OCI-LY1 (cell line): ENCODE data around the gene DDX42.
A peak's percentile ranks its signal among the peaks of the same experiment; 100 is the strongest.

Source experiments
- H2AFZ ChIP-seq: fragments of 200-600 bp; sonication (generic), shearing (Covaris generic); 2 replicates; pipeline ENCODE4 v1.6.0; 2014; ENCODE audit warnings: antibody characterized with exemption, mild to moderate bottlenecking, low read length
- H3F3A ChIP-seq: fragments of 200-600 bp; sonication (generic), shearing (Covaris generic); 2 replicates; pipeline ENCODE4 v1.6.0; 2014; ENCODE audit warnings: mild to moderate bottlenecking, antibody characterized with exemption, low read length, moderate library complexity; ENCODE audit not compliant: insufficient read depth
- H3K27ac ChIP-seq: fragments of 200-600 bp; sonication (generic); 2 replicates; pipeline ENCODE4 v1.5.1; 2014; ENCODE audit warnings: low read length, mixed run types, mild to moderate bottlenecking, low read depth; ENCODE audit not compliant: poor library complexity, severe bottlenecking
- H3K27me3 ChIP-seq: fragments of 200-600 bp; sonication (generic); 2 replicates; pipeline ENCODE4 v1.6.0; 2014; ENCODE audit warnings: antibody characterized with exemption, mild to moderate bottlenecking, low read length, moderate library complexity; ENCODE audit not compliant: insufficient read depth
- H3K36me3 ChIP-seq: fragments of 200-600 bp; sonication (generic); 2 replicates; pipeline ENCODE4 v1.6.1; 2014; ENCODE audit warnings: mild to moderate bottlenecking, antibody characterized with exemption, low read length, moderate library complexity, mixed read lengths; ENCODE audit not compliant: insufficient read depth
- H3K4me1 ChIP-seq: fragments of 200-600 bp; sonication (generic); 2 replicates; pipeline ENCODE4 v1.5.1; 2014; ENCODE audit warnings: mild to moderate bottlenecking, low read length, moderate library complexity; ENCODE audit not compliant: insufficient read depth, severe bottlenecking
- H3K4me2 ChIP-seq: fragments of 200-600 bp; sonication (generic), shearing (Covaris generic); 2 replicates; pipeline ENCODE4 v1.6.1; 2014; ENCODE audit warnings: low read length
- H3K4me3 ChIP-seq: fragments of 200-600 bp; sonication (generic); 2 replicates; pipeline ENCODE4 v1.5.1; 2014; ENCODE audit warnings: low read length, low read depth, mild to moderate bottlenecking, mixed read lengths; ENCODE audit not compliant: poor library complexity, severe bottlenecking
- H3K79me2 ChIP-seq: fragments of 200-600 bp; shearing (Covaris generic); 2 replicates; pipeline ENCODE4 v1.6.1; 2016; ENCODE audit warnings: mixed run types, low read length, mixed read lengths; ENCODE audit not compliant: insufficient read depth
- H3K9ac ChIP-seq: fragments of 200-600 bp; sonication (generic), shearing (Covaris generic); 2 replicates; pipeline ENCODE4 v1.6.1; 2014; ENCODE audit warnings: mild to moderate bottlenecking, low read length, mixed read lengths
- H3K9me2 ChIP-seq: fragments of 200-600 bp; sonication (generic), shearing (Covaris generic); 2 replicates; pipeline ENCODE4 v1.6.1; 2014; ENCODE audit warnings: low read depth, mild to moderate bottlenecking, low read length, mixed read lengths
- H3K9me3 ChIP-seq: fragments of 200-600 bp; shearing (Covaris generic); 2 replicates; pipeline ENCODE4 v1.6.1; 2014; ENCODE audit warnings: low read length, mixed read lengths
- H4K20me1 ChIP-seq: fragments of 200-600 bp; sonication (generic), shearing (Covaris generic); 2 replicates; pipeline ENCODE4 v1.6.0; 2016; ENCODE audit warnings: mild to moderate bottlenecking, low read length; ENCODE audit not compliant: insufficient read depth
- CTCF ChIP-seq: fragments of 200-600 bp; sonication (generic), shearing (Covaris generic); IDR thresholded peaks from 2 replicates; pipeline ENCODE4 v1.5.1; 2017; ENCODE audit warnings: mild to moderate bottlenecking, antibody characterized with exemption, low read length, moderate library complexity, mixed read lengths
- EZH2 ChIP-seq: fragments of 200-600 bp; sonication (generic), shearing (Covaris generic); IDR thresholded peaks from 2 replicates; pipeline ENCODE4 v1.8.0; 2017; ENCODE audit warnings: borderline replicate concordance, mixed run types, mild to moderate bottlenecking, antibody characterized with exemption, low read length, moderate library complexity, mixed read lengths

Gene DDX42

GRCh38 chr17:63834431-63835166 is 60.6 kb downstream of the DDX42 start:
- Histone ChIP-seq H4K20me1 (no peaks in the 10 kb centered on the region), H3K9me2 (no peaks in the 10 kb centered on the region), H3K27me3 (no peaks in the 10 kb centered on the region), H3K4me3 (no peak overlapping the region), H3K9ac (no peak overlapping the region), H2AFZ (no peak overlapping the region), H3K4me1 (peaks cover 19% of the 10 kb centered on the region), H3K4me2 (no peak overlapping the region), H3K36me3 (peaks cover 82% of the 10 kb centered on the region), H3K27ac (peak overlapping the region; percentile 52), H3K79me2 (peaks cover 11% of the 10 kb centered on the region), H3K9me3 (no peaks in the 10 kb centered on the region), H3F3A (no peaks in the 10 kb centered on the region)
- no peak for TF ChIP-seq EZH2
- TF ChIP-seq CTCF, result peak; percentile 78

- Histone ChIP-seq H3K4me3 (no peak overlapping the region), H3K79me2 (peaks cover 16% of the 10 kb centered on the region), H3K36me3 (peaks cover 75% of the 10 kb centered on the region), H2AFZ (no peak overlapping the region), H3K9me3 (no peaks in the 10 kb centered on the region), H3F3A (no peaks in the 10 kb centered on the region), H3K27ac (no peak overlapping the region), H4K20me1 (no peaks in the 10 kb centered on the region), H3K9ac (no peak overlapping the region), H3K9me2 (no peaks in the 10 kb centered on the region), H3K4me2 (no peak overlapping the region), H3K27me3 (no peaks in the 10 kb centered on the region), H3K4me1 (peaks cover 26% of the 10 kb centered on the region)
- no peak for TF ChIP-seq EZH2
- TF ChIP-seq CTCF, result no peak
Observed at GRCh38 chr17:63835167-63835720, 61.3 kb downstream of the DDX42 start.

- peaks cover 31% of the 10 kb centered on the region for H3K79me2 ChIP-seq
- no peaks in the 10 kb centered on the region for H3K9me3 ChIP-seq
- no peaks in the 10 kb centered on the region for H3K9me2 ChIP-seq
- H3F3A ChIP-seq, result no peaks in the 10 kb centered on the region
- no peaks in the 10 kb centered on the region for H4K20me1 ChIP-seq
- no peak overlapping the region for H3K27ac ChIP-seq
- no peak overlapping the region for H2AFZ ChIP-seq
- peaks cover 38% of the 10 kb centered on the region for H3K4me1 ChIP-seq
- no peaks in the 10 kb centered on the region for H3K27me3 ChIP-seq
- H3K4me2 ChIP-seq, result no peak overlapping the region
- peaks cover 59% of the 10 kb centered on the region for H3K36me3 ChIP-seq
- no peak overlapping the region for H3K9ac ChIP-seq
- no peak overlapping the region for H3K4me3 ChIP-seq
- no peak for TF ChIP-seq EZH2
- no peak for TF ChIP-seq CTCF
Observed at GRCh38 chr17:63836811-63837210, 62.8 kb downstream of the DDX42 start.
